ENCODE data around the gene IL1R1. TPM values are rescaled to one million over a fixed set of nuclear protein-coding genes. Genes with fewer than 3 reads are reported as not detected.

Gene IL1R1
- total RNA-seq, 1 experiment from 2014 or later: 0.39 TPM

DNA sequence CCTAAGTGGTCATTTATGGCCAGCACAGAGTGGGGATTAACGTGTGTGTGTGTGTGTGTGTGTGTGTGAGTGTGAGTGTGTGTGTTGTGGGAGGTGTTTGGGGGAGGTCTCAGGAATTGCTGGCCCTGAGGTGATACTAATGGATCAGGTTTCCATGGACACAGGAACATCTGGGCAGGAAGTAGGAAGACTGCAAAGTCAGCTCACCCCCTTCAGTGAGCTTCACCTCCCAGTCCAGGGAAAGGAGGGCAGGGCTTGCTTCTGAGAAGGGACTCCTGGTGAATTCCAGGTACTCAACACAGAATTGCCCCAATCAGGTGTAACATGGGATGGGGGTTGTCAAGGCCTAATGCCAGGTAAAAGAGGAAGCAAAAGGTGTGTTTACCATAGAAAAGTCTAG, 30.3 kb upstream of the IL1R1 start:
- no peak for DNase-seq
- WGBS (ENCODE audit: extremely low coverage, insufficient read length, low lambda C conversion rate): no CpG with 5 or more reads among the region's 1 CpG
- H3K27ac Mint-ChIP-seq: peak overlapping the region; percentile 20 to 89 (median 78); a peak in 6 of 7 replicates

More for the DNA sequence above, 30.3 kb upstream of the IL1R1 start:
- Mint-ChIP-seq H3K4me1 (peaks cover 17% of the 10 kb centered on the region in 2 experiments), H3K27me3 (ENCODE audit: low read depth) (no peaks in the 10 kb centered on the region), H3K36me3 (ENCODE audit: insufficient read depth in 1 of 3, low read depth in 3 of 3) (peaks cover 0 to 5% (median 4%) of the 10 kb centered on the region in 3 experiments; a peak in 2 of 7 replicates), H3K9me3 (no peaks in the 10 kb centered on the region; a peak in 1 of 5 replicates), H3K4me3 (peak overlapping the region in 1 of 2 experiments; percentile 23; a peak in 2 of 5 replicates)
- Histone ChIP-seq H3K18ac (ENCODE audit: insufficient read length, low read depth, low read length) (peak overlapping the region; percentile 80), H4K5ac (ENCODE audit: insufficient read length, low read depth, low read length) (no peak overlapping the region), H2BK20ac (ENCODE audit: low read depth, low read length, poor library complexity, severe bottlenecking) (no peak overlapping the region), H3K4me2 (ENCODE audit: insufficient read depth, insufficient read length, low read length) (no peak overlapping the region), H3K4ac (ENCODE audit: low read depth, low read length) (no peak overlapping the region), H4K20me1 (ENCODE audit: control insufficient read depth, insufficient read depth, insufficient read length) (no peaks in the 10 kb centered on the region), H4K8ac (replicated peaks; ENCODE audit: insufficient read length, low read depth, low read length) (no peak overlapping the region), H2BK15ac (ENCODE audit: low read depth, low read length) (no peak overlapping the region), H3K27me3 (ENCODE audit: insufficient read depth, low read length) (no peaks in the 10 kb centered on the region), H2AFZ (ENCODE audit: low read length) (no peak overlapping the region), H3K79me2 (ENCODE audit: insufficient read depth, low read length) (no peaks in the 10 kb centered on the region), H3K27ac (ENCODE audit: insufficient read length, low read depth, low read length) (no peak overlapping the region), H2BK12ac (ENCODE audit: insufficient read length, low read depth, low read length) (no peak overlapping the region), H3K4me1 (ENCODE audit: insufficient read depth, low read length) (no peaks in the 10 kb centered on the region; the same call in 1 of the 2 replicates), H4K91ac (ENCODE audit: insufficient read length, low read depth, low read length) (no peak overlapping the region), H3K23ac (ENCODE audit: insufficient read length, low read depth, low read length) (no peak overlapping the region), H2AK5ac (ENCODE audit: insufficient read length, low read length) (no peak overlapping the region), H3K9ac (ENCODE audit: extremely low read depth, insufficient read length, low read length) (no peak overlapping the region), H3K79me1 (ENCODE audit: insufficient read depth, low read depth, low read length, poor library complexity, severe bottlenecking) (no peaks in the 10 kb centered on the region), H3K14ac (ENCODE audit: insufficient read depth, low read length) (0 out of 2 replicates have a peak overlapping the region, but pooled peaks have one; percentile 42), H2BK5ac (ENCODE audit: insufficient read length, low read length) (no peak overlapping the region), H3K23me2 (ENCODE audit: insufficient read length, low read depth, low read length, poor library complexity, severe bottlenecking) (no peaks in the 10 kb centered on the region), H3K56ac (ENCODE audit: insufficient read length, low read depth, low read length) (no peak overlapping the region), H3K9me3 (ENCODE audit: control insufficient read depth, low read depth, low read length) (no peaks in the 10 kb centered on the region), H3T11ph (ENCODE audit: low read length) (no peak overlapping the region), H2BK120ac (ENCODE audit: low read depth, low read length, poor library complexity, severe bottlenecking) (no peak overlapping the region)
- TF ChIP-seq, protein P1, sequence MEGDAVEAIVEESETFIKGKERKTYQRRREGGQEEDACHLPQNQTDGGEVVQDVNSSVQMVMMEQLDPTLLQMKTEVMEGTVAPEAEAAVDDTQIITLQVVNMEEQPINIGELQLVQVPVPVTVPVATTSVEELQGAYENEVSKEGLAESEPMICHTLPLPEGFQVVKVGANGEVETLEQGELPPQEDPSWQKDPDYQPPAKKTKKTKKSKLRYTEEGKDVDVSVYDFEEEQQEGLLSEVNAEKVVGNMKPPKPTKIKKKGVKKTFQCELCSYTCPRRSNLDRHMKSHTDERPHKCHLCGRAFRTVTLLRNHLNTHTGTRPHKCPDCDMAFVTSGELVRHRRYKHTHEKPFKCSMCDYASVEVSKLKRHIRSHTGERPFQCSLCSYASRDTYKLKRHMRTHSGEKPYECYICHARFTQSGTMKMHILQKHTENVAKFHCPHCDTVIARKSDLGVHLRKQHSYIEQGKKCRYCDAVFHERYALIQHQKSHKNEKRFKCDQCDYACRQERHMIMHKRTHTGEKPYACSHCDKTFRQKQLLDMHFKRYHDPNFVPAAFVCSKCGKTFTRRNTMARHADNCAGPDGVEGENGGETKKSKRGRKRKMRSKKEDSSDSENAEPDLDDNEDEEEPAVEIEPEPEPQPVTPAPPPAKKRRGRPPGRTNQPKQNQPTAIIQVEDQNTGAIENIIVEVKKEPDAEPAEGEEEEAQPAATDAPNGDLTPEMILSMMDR (conservative IDR thresholded peaks at IDR 0.05): no peak
